ENCODE measurements around the gene PES1.
"Not testable (repeated sequence)": the region's sequence is repeated elsewhere in the genome, so short reads cannot be mapped to it uniquely, and the experiment has no call there.

PES1 gene

GRCh38 chr22:30574095-30574981 is 17.4 kb downstream of the PES1 start, which contains the start of gene GAL3ST1:
GAL3ST1 (minus strand) TSS chr22:30574665; CDS start chr22:30557392, 17,273 bp downstream.
- DNase-seq, result no peak

DNA sequence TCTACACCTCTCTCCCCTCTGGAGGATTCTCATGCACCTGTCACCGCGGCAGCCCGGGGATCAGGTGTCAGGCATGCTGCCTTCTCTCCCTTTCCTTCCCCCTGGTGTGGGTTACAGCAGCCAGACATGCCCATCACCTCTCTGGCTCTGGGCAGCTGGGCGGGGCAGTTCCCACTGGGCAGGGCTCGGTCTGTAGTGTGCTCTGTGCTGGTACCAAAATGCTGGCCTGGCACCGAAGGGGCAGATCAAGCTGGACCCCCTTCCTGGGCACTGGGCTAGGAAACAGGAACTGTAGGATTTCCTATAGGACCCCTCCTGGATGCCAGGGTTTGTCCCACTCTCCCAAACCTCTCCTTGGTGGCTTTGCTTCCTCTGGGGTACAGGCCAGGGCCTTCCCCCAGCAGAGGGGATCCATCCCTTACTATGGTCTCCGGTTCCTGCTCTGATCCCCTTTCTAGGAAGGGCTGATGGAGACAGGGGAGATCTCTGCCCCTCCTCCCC is 18.1 kb downstream of the PES1 start:
- DNase-seq, result no peak

GRCh38 chr22:30572840-30573593 is 18.7 kb downstream of the PES1 start:
- no peak for DNase-seq

- no peak for DNase-seq
Observed at GRCh38 chr22:30572210-30572609, 19.5 kb downstream of the PES1 start.

DNA sequence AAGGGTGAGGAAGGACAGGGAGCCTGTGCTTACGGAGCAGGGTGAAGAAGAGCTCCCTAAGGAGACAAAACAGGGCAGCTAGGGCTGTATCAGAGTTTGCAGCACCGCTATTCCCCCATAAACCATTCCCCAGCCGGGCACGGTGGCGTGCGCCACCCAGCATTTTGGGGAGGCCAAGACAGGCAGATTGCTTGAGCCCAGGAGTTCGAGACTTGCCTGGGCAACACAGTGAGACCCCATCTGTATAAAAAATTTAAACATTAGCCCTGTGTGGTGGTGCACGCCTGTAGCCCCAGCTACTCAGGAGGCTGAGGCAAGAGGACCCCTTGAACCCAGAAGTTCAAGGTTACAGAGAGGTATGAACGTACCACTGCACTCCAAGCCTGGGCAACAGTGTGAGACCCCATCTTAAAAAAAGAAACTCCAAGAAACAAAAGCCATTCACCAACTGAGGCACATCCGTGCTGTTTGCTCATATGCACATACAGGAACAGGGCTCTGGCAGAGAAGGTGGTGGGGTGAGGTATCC is 22.0 kb downstream of the PES1 start:
- DNase-seq, result no peak

DNA sequence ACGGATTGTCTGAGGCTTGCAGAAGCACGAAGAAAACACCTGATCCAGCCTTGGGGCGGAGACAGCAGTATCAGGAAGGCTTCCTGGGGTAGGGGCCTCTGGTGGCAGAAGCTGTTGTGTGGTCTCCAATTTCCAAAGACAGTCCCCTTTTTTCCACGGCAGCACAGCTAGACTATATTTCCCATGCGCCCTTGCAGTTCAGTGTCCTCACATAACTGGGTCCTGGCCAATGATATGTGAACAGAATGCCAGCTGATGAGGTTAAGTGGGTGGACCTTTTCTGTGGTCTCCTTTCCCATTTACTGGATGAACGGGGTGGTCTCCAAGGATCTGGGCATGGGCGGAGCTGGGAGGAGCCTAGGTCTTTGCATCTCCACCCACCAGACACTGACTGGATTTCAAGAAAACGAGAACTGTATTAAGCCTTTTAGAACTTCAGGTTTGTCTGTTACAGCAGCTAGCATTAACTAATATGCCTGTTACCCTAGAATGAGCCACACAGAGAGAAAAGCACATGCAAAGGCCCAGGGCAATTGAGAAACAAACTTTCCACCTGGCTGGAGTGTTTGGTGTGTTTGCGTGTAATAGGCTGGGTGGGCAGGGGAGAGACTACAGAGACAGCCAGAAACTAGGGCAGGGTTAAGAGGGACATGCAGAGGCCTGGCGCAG is 23.4 kb downstream of the PES1 start:
- DNase-seq, result no peak

DNA sequence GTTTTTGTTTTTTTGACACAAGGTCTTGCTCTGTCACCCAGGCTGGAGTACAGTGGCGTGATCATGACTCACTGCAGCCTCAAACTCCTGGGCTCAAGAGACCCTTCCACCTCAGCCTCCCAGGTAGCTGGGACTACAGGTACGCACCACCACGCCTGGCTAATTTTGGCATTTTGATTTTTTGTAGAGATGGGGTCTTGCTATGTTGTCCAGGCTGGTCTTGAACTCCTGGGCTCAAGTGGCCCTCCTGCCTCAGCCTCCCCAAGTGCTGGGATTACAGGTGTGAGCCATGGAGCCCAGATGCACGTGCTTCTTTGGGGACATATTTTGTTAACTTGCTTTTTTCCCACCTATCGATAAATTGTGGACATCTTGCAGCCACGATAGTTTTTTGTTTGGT is 24.4 kb downstream of the PES1 start:
- DNase-seq, result not testable (repeated sequence)

GRCh38 chr22:30566125-30566524 is 25.6 kb downstream of the PES1 start:
- no peak for DNase-seq

- DNase-seq, result no peak
Observed at GRCh38 chr22:30565341-30565740, 26.4 kb downstream of the PES1 start.

GRCh38 chr22:30564761-30565119 is 27.0 kb downstream of the PES1 start:
- DNase-seq, result no peak

GRCh38 chr22:30564045-30564760 is 27.5 kb downstream of the PES1 start:
- no peak for DNase-seq

GRCh38 chr22:30562366-30562765 is 29.3 kb downstream of the PES1 start:
- DNase-seq, result no peak

GRCh38 chr22:30561402-30562189 is 30.1 kb downstream of the PES1 start:
- no peak for DNase-seq

- not testable (repeated sequence) for DNase-seq
Observed at GRCh38 chr22:30560643-30561202, 31.0 kb downstream of the PES1 start.

DNA sequence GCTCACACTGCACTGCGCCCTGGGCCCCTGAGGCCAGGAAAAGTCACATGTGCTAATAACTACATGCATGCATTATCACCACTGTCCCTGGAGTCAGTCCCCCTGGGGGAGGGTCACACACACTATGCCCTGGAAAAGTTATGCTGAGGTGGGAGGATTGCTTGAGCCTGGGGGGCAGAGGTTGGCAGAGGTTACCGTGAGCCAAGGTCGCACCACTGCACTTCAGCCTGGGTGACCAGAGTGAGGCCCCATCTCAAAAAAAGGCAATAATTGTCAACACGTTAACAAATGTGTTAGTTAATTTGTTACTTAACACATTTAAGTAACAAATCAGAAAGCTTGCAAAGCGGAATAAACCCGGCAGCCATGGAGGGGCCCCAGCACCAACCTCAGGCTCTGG is 31.8 kb downstream of the PES1 start:
- DNase-seq, result no peak

GRCh38 chr22:30557243-30557642 is 34.5 kb downstream of the PES1 start:
- no peak for DNase-seq

DNA sequence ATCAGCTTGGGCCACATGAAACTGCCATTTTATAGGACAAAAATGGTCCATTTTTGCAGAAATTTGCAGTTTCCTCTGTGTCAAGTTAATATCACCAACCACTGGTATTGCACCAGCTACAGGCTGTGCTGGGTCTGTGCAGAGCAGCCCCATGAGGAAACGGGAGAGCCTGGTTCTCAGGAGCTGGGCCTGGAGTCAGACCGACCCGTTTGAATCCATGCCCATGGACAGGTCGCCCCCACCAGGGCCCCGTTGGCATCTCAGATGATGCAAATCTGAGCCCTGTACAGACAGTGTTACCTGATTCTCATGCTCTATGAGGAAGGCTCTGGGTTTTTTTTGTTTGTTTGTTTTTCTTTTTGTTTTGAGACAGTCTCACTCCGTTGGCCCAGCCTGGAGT is 35.3 kb downstream of the PES1 start:
- no peak for DNase-seq

DNA sequence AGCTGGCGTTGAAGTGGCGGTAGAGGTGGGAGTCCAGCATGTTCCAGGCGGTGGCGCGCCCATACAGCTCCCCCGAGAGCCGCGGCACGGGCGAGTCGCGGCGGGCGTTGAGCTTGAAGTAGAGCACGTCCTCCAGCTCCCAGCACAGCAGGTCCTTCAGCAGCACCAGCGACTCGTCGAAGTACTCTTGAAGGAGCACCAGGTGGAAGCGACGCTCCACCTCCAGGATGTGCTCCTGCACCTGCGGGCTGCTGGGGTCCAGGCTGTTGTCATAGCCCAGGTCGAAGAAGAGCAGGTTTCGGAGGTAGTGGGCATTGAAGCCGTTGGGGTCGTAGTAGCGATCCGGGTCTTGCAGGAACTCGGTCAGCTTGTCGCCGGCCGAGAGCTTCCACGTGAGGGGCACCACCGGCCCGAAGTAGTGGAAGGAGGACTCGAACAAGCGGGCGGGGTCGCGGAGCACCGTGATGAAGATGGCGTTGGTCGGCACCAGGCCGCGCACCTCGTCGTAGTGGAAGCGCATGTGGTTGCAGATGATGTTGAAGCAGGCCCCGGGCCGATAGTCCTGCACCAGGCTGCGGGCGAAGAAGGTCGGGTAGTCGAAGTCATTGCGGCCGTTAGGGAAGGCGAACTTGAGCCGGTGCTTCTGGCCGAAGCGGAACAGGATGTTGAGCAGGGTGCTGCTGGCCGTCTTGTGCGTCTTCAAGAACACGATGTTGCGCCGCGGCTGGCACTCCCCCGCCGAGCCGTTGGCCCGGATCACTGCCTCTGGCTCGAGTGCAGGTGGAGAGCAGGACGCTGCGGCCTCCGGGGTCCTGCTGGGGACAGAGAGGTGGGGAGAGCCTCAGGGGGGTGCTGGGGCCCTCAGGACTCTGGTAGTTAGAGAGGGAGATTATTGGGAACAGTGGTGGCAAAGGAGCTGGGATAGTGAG is 36.2 kb downstream of the PES1 start:
- DNase-seq, result no peak

GRCh38 chr22:30553971-30554370 is 37.7 kb downstream of the PES1 start:
- DNase-seq, result no peak

DNA sequence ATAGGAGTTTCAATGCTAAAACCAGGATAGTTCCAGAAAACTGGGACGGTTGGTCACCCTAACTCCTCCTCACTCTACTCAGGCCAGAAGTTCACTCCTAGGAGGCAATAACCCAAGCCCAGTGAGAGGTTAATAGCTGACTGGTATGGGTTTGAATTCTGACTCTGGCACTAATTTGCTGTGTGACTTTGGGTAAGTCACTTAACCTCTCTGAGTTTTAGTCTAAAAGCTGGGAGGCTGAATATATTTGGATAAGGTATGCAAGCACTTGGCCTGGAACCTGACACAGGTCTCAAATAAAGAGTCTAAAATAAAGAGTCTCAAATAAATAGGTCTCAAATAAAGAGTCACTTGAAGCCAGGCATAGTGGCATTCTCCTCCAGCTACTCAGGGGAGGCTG is 39.0 kb downstream of the PES1 start:
- DNase-seq, result no peak

Measured in activated CD8-positive, alpha-beta memory T cell treated with anti-CD3 and anti-CD28 coated beads for 24 hours (primary cell).